Globus pallidus (tissue), 1 donor: ENCODE results near the gene PRAC1.

Source experiments
- DNase-seq: peaks from one replicate; pipeline ENCODE4 v3.0.0-alpha.2; 2015; ENCODE audit warnings: low spot score

PRAC1 gene

GRCh38 chr17:48704361-48705248 is 17.7 kb downstream of the PRAC1 start:
- no peak for DNase-seq

- no peak for DNase-seq
These were observed 20.3 kb downstream of the PRAC1 start for GRCh38 chr17:48701864-48702532.

DNA sequence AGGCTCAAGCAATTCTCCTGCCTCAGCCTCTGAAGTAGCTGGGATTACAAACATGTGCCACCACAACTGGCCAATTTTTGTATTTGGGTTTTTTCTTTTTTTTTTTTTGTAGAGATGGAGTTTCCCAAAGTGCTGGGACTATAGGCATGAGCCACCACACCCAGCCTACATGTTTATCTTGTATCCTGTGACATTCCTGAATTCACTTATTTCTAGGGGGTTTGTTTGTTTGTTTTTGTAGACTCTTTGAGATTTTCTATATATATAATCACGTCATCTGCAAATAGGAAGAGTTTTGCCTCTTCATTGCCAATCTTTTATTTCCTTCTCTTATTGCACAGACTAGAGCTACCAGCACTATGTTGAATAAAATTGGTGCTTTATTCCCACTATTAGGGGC is 29.1 kb downstream of the PRAC1 start:
- no peak for DNase-seq

- no peak for DNase-seq
These were observed 30.3 kb downstream of the PRAC1 start for GRCh38 chr17:48692049-48692448.

DNA sequence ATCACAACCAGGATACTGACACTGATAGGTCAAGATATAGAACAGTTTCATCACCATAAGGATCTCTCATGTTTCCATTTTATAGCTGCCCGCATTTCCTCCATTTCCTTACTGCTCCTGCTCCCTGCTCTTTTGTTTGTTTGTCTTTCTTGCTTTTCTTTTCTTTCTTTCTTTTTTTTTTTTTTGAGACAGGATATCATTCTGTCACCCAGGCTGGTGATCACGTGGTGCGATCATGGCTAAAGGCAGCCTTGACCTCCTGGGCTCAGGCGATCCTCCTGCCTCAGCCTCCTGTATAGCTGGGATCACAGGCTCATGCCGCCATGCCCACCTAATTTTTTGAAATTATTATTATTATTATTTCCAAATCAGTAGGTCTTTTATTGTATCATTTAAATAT is 31.7 kb downstream of the PRAC1 start:
- no peak for DNase-seq

GRCh38 chr17:48681609-48682008 is 40.7 kb downstream of the PRAC1 start:
- DNase-seq, result no peak

GRCh38 chr17:48679385-48680096 is 42.8 kb downstream of the PRAC1 start:
- DNase-seq, result no peak

DNA sequence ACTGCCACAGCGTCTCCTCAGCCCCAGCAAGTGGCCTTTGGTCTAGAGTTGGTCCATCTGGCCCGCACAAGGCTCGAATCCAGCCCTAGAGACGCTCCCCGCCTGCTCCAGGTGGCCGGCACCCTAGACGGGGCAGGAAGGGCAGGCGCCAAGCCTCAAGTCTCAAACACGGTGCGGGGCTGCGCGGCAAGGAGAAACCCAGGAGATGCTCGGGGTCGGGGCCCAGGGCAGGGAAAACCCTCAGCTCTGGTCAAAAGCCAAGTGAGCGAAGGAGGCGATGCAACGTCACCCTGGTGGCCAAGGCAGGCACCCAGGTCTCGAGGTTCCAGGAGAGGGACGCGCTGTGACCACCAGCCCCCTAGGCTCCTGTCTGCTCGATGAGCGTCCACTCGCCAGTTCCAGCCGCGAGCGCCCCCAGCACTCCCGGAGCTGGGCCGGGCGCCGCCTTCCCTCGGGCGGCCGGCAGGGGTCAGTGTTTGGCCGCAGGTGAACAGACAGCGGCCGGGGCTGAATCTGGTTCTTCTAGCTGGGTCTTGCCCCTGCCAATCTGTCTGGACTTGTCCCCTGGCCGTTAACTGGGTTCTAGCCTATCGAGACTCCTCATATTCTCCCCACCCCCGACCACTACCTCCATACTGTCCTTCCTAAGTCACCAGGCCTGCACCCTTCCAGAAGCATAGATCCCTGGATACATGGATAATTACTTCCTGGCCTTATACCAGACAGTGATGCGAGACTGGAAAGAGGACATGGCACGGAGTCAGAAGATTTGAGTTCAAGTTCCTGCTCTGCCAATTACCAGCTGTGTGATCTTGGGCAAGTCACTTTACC is 44.0 kb downstream of the PRAC1 start:
- no peak for DNase-seq

GRCh38 chr17:48676963-48677558 is 45.3 kb downstream of the PRAC1 start:
- DNase-seq, result no peak

DNA sequence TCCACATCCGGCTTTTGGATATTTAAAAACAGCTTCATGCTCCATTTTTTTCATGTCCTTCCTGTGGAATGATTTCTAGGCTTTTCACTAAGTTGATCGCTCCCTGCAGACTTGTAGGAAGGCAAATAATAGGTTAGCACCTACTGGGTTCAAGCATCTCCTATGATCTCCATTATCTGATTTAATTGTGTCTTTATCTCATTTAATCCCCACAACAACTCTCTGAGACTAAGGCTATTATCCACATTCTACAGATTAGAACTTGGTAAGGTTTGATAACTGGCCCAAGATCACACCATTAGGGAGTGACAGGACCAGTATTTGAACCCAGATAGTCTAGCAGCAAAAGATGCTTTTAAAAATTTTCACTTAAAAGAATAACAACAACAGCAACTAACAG is 50.0 kb downstream of the PRAC1 start:
- no peak for DNase-seq
